ENCODE measurements around the gene MCCD1.

Gene MCCD1

DNA sequence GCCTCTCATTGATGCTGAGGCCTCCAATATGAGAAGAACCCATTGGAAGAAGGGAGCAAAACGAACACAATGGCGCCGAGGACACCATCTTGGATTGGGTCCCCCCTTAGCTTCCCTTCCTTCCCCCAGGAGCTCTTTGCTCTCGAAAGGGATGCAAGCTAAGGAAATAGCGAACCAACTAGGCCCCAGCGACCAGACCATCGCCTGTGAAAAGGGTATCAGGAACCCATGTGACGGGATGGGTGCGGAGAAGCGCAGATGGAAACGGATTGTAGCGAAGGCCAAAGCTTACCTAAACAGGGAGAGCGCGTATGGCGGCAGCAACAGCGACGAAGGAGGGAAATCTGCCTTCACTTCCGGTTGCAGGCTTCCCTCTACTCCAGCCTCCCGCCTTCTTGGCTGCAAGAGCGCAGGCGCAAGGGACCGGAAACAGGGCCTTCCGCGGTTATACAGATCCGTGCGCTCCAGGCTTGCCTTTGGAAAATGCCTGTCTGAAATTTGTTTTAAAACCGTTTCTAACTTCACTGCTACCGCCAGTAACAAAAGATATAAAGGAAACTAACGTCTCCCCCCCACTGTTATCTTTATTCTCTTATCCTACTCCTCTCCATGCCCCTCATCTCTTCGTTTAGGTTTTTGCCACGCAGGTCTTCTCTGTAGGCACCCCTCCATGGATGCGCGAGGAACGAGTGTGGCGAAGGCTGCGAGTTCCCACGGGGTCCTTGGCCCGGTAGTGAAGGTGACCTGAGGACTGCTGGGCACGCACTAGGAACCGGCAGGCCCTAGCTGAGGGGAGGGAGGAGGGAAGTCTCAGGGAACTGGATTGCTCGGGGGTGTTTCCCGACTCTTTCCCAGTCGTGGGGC is 13.1 kb downstream of the MCCD1 start, which contains the start of gene DDX39B:
TSS of gene DDX39B (minus strand) at position 346 of the 864 bp plus-strand sequence. CDS start 1,471 bp downstream, outside the sequence.
- DNase-seq: peak; percentile 67 to 97 (median 92)

DNA sequence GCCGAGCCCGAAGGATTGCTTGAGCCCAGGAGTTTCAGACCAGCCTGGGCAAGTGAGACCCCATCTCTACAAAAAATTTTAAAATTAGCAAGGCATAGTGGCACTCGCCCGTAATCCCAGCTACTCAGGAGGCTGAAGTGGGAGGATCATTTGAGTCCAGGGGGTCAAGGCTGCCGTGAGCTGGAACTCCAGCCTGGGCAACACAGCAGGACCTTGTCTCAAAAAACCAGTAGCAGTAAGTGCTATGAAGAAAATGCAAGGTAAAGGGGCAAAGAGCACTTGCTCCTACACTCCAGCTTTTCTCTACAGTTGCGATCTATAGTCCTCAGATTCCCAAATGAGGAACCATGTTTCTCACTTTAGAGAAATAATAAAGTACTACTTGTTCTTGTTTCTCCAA is 14.9 kb downstream of the MCCD1 start:
- DNase-seq: no peak

DNA sequence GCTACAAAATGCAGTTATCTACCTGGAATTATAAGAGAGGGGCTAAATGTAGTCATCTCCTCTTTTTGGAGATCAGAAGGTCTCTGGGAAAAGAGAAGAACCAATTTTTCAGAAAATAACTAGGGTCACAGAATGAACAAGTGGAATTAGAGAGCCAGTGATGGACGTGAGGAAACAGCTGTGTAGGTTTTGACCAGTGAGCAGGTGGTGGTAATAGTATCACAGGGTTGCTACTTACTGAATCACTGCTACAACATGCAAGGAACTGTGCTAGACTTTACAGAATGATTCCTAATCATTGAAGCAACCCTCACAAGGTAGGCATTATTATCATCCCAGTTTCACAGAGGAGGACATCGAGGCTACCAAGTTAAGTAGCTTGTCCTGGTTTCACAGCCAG is 15.9 kb downstream of the MCCD1 start:
- DNase-seq: no peak

DNA sequence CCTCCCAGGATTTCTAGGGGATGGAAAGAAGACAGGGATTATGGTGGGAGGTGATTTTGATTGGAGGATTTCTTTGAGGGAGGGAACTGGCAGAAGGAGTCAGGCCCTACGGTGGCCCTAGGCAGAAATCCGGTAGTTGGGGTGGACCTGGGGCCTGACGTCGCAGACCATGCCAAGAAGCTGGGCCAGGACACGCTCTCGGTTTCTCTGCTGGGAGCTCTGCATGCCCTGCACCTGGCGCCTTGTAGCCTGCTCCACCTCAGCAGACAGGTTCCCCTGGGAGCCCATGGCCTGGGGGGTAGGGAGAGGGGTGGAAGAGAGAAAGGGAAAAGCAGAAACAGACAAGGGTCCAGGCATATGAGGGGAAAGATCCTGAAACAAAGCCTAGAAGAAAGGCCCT is 16.5 kb downstream of the MCCD1 start:
- no peak for DNase-seq

DNA sequence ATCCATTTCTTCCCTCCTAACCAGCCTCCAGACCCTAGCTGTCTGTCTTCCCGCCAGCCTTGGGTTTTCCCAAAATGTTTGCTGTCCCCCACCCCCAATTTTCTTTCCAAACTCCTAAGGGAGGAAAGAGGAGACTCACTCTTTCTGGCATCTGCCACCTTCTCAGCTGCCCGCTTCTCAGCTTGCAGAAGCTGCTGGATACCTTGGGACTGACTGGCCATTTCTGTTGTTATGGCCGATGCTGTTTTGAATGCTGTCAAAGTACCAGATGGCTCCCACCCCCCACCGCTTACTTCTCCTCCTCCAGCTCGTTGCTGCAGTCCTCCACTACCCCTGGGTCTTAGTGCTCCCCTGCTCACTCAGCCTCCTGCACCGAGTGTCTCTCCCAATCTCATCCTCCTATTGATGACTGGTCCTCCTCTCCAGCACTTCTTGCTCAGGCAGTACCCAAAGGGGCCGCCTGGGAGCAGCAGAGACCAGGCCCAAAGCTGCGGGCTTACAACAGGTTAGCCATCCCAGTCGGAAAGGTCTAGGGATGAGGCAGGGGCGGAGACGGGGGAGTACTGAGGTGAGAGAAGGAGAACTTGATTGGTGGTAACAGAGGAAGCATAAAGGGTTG is 17.7 kb downstream of the MCCD1 start, which contains the start of gene ATP6V1G2:
TSS of gene ATP6V1G2 (minus strand) at position 270 of the 619 bp plus-strand sequence. CDS start at position 221, 49 bp downstream.
- peak; percentile 27 to 94 (median 86) for DNase-seq

DNA sequence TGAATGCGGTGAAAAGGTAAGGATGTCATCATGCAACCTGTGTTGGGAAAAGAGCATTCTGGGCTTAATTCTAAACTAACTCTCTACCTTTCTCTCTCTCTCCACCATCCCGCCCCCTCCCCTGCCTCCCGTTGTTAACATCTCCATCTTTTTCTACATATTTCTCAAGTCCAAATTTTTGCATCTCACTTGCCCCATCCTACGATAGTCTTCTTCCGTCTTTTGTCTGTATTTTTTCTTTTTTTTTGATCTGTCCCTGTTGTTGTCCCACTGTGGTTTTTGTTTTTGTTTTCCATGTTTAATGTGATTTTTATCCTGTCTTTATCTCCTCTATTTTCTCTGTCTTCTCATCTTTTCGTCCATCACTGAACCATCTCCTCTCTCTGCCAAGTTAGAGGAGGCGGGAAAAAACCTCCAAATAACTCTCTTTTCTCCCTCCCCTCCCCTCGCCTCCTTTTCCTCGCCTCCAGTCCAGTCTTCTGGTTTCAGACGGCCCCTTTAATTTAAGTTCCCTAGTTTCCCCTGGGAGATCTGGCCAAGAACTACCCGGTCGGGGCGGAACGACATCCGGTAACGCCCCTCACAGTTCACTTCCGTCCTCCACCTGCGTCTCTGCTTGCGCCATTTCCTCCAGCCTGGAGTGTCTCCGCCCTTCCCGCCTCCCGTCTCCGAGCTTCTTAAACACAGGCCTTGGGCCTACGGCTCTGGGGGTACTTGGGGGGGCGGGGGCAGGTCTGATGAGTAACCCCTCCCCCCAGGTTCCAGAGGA is 18.4 kb downstream of the MCCD1 start, which contains the start of gene NFKBIL1:
TSS of gene NFKBIL1 (plus strand) at position 651 of the 769 bp plus-strand sequence. CDS start at position 738, 87 bp downstream.
- peak; percentile 53 to 98 (median 94) for DNase-seq

DNA sequence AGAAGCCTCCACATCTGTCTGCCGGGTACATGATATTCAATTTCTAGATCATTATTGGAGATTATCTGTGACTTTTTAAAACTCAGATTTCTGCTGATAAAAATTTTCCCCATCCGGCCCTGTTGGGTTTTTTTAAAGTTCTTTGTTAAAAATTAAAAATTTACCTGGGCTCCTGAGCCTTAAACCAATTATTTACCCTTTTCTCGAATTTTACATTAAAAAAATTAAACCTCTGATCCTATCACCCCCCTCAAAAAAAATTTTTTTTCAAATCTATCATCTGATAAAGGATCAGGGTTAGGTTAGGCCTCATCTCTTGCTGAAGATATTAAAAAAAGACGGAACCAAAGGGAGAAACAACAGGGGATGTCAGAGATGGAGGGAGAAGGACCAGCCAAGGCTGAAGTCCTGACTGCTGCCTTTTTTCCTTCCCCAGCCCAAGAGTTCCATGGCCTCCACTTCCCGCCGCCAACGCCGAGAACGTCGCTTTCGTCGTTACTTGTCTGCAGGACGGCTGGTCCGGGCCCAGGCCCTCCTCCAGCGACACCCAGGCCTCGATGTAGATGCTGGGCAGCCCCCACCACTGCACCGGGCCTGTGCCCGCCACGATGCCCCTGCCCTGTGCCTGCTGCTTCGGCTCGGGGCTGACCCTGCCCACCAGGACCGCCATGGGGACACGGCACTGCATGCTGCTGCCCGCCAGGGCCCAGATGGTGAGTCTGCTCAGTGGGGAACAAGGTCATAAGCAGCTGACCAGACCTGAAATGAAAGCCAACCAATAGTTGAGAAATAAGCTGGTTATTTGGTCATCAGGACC is 19.2 kb downstream of the MCCD1 start:
- DNase-seq: no peak

DNA sequence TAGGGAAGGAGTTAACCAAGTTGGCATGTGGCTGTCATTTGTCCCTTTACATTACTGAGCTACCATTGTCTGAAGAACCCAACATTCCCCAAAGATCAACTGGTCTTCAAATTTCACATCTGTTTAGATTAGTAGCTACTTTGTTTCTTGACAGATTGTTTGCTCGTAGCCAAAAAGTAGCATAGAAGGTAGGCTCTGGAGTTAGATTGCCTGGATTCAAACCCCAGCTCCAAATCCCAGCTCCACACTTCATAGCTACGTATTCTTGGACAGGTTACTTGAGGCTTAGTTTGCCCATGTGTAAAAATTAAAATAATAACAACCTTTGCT is 19.7 kb downstream of the MCCD1 start:
- no peak for DNase-seq

DNA sequence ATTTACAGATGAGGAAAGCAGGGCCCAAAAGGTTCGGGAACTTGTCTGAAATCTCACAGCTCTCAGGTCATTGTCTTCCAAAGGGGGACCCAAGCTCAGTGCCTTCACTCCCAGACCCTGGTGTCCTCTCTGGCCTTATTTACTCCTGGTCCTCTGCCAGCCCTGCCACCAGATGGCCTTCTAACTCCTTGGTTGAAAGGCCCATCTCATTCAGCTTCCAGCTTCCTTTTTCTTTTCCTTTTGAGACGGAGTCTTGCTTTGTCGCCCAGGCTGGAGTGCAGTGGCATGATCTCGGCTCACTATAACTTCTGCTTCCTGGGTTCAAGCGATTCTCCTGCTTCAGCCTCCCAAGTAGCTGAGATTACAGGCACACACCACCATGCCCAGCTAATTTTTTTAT is 22.6 kb downstream of the MCCD1 start:
- peak in 12 of 56 donors; percentile 2 to 66 (median 14) for DNase-seq

DNA sequence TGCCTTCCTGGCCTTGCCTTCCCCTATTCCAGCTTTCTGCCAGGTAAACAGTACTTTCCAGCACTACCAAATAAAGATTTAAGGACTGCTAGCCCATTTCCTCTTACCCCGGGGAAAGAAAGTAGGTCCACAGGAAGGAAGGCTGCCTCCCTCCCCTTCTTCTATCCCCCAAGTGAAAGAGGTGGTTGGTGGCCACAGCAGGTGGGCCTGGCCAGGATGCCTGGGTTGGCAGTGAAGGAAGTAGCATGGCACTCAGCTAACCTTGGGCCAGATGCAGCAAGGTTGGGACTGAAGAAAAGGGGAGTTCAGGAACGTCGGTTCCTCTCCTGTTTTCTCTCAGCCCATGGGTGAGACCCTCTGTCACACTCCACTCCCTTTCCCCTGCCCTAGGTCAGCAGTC is 27.5 kb downstream of the MCCD1 start:
- no peak for DNase-seq

DNA sequence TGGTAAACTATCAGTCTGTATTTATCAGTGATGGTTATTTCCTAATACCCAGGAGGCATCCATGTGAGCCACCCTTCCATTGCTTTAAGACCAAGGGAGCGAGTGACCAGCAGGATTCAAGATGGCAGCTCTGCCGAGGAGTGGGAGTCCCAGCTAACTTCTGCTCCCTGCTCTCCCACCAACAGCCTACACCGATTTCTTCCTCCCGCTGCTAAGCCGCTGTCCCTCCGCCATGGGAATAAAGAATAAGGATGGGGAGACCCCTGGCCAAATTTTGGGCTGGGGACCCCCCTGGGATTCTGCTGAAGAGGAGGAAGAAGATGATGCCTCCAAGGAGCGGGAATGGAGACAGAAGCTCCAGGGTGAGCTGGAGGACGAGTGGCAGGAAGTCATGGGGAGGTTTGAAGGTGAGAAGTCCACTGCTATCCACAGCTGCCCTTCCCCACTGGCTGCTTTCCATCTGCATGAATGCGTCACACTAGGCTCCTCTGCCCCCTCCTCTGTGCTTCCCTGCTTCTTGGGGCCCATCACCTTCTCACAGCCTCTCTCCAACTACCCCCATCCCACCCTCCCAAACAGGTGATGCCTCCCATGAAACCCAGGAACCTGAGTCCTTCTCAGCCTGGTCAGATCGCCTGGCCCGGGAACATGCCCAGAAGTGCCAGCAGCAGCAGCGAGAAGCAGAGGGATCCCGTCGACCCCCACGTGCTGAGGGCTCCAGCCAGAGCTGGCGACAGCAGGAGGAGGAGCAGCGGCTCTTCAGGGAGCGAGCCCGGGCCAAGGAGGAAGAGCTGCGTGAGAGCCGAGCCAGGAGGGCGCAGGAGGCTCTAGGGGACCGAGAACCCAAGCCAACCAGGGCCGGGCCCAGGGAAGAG is 28.9 kb downstream of the MCCD1 start:
- no peak for DNase-seq

DNA sequence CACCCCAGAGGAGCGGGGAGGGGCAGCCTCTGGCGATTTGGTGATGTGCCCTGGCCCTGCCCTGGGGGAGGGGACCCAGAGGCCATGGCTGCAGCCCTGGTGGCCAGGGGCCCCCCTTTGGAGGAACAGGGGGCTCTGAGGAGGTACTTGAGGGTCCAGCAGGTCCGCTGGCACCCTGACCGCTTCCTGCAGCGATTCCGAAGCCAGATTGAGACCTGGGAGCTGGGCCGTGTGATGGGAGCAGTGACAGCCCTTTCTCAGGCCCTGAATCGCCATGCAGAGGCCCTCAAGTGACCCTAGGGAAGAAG is 29.5 kb downstream of the MCCD1 start:
- no peak for DNase-seq

DNA sequence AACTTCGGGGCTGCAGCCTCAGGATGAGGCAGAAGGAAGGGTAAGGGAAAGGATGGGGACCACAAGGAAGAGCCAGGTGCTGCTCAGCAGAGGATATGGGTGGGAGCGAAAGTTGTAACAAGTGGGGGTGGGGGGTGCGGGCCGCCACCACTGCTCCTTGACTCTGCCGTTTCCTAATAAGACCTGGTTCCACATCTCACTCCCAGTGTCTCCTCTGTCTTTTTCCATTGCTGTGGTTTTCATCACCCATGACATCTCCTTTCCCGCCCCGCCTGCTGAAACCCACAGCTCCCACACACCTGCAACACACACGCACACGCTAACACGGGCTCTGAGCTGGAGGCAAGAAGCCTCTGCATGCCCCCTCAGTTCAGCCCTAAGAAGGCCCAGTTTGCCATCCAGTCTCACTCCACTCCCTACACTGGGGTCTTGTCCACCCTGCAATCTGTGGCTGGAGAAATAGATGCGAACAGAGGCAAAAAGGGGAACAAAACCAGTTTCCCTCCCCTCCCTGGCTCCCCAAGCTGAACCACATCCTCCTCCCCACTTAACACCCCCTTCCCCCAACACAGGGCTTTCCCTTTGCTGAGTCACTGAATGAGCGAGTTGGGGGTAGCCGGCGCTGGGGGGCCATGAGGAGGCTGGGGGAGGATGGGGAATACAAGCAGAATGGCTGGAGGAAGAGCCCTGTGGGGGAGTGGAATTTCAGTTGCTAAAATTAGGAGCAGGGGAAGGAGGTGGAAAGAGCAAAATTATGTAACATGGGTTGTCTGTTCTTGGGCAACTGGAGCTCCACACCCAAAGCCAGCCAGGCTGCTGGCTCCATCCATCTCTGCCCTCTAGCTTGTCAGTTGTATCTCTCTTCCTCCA is 30.1 kb downstream of the MCCD1 start:
- peak in 25 of 56 donors; percentile 5 to 69 (median 25) for DNase-seq

DNA sequence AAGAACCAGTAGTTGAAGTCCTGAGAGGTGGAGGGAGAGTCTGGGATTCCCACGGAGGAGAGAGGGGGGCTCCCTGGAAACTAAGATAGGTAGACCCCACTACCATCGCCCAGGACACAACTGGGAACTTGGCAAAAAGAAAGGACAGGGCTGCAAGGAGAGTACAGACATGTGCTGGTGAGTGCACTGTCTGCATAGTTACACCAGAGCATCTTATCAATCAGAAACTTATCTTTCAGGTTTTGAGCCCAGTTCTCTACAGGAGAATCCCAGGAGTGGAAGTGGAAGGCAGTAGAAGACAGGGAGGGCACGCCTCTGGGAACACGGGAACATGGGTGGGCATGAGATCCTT is 30.8 kb downstream of the MCCD1 start:
- DNase-seq: no peak

DNA sequence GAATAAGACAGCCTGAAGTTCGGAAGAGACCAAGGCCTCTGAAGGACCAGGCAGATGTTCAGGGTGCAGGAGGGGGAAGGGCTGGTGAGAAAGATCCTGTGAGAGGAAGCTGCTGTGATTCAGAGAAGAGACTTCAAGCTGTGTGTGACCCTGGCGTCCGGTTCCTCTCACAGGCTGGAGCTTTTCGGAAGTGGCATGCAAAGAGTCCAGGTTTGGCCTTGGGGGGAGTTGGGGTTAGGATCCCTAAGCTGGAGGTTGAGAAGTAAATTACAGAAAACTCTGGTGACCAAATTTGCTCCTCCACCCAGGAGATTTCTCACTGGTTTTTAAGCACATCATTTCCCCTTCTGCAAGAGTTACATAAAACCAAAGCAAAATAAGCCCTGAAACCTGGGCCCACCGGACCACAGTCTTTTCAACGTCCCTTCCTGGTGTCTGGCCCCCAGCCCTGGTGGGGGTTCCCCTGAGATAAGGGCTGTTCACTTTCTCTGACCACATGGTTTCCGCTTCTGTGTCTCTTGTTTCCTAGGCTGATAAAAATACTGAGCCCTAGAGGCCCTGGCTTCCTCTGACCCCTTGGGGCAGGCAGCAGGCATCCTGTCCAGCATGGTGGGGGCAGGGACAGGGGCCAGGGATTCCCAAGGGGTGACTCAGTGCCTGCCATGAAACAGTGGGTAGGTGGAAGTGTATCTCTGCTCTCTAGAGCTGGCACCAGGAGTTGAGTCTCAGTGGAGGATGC is 31.4 kb downstream of the MCCD1 start:
- peak in 16 of 56 donors; percentile 6 to 63 (median 16) for DNase-seq

DNA sequence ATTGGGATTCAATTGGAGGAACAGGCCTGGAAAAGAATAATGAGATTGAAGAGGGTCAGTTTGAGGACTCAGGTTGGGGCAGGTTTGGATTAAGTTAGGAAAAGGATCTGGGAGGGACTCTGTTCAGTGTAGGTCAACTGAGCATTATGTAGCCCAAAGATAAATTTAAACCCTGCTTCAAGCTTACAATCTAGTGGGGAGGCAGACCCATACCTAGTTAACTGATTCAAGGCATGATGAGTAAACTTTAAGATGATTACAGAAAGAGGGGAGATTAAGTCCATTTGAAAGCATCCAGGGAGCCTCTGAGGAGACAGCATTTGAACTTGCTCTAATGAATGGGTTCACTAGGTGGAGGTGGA is 31.9 kb downstream of the MCCD1 start:
- DNase-seq: no peak

DNA sequence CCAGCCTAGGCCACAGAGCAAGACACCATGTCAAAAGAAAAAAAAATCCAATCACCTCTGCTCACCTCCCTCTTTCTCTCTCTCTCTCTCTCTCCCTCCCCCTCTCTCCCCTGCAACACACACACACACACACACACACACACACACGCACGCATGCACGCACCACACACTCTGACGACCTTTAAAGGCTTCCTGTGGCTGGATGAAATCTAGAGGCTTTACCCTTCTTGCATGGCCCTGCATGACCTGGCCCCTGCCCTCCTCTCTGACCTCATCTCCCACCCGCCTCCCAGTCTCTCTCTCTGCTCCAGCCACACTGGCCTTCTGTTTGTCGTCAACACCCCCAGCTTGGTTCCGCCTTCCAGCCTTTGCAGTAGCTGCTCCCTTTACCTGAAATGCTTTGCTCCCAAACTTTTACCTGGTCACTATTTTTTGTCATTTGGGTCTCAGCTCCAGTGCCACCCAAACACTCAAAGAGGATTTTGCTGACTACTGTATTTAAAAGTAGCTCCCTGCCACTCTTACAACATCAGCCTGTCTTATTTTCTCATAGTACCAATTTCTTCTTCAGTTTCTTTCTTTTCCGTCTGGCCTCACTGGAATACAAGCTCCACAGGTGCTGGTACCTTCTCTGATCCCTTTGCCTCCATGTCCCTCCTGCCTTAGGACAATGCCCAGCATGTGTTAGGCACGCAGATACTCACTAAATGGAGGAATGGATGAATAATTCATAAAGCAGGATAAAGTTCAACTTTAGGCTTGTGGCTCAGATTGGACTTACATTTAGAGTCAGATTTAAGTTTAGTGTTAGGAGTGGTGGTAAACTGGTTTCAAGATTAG is 39.0 kb downstream of the MCCD1 start:
- DNase-seq: no peak
